Mesothelial cell of epicardium (in vitro differentiated cells): ENCODE measurements around the gene SUGP1. TPM values are rescaled to one million over a fixed set of nuclear protein-coding genes. Genes with fewer than 3 reads are reported as not detected.

Experiments
- DNase-seq, 2 experiments: peaks; one replicate each; pipeline ENCODE4 v3.0.0; 2021; ENCODE audit warnings: low spot score in 2 of 2; ENCODE audit not compliant: unreplicated experiment in 2 of 2
- H3K27ac Mint-ChIP-seq: 2 replicates; pipeline ENCODE4 v1.8.0; 2021; ENCODE audit warnings: mixed read lengths
- H3K27me3 Mint-ChIP-seq: 2 replicates; pipeline ENCODE4 v1.8.0; 2021; ENCODE audit warnings: low read depth, mixed read lengths
- H3K36me3 Mint-ChIP-seq: 2 replicates; pipeline ENCODE4 v1.8.0; 2021; ENCODE audit warnings: mixed read lengths
- H3K4me1 Mint-ChIP-seq: 2 replicates; pipeline ENCODE4 v1.8.0; 2021; ENCODE audit warnings: mixed read lengths
- H3K4me3 Mint-ChIP-seq: 2 replicates; pipeline ENCODE4 v1.8.0; 2021; ENCODE audit warnings: mild to moderate bottlenecking, moderate library complexity, mixed read lengths
- H3K9me3 Mint-ChIP-seq: 2 replicates; pipeline ENCODE4 v1.8.0; 2021; ENCODE audit warnings: mixed read lengths
- total RNA-seq: library from RNA; stranded (reverse); gene quantifications from 3 replicates; pipeline ENCODE4 v1.2.1, GENCODE V29; 2021
- TF ChIP-seq, protein P1 (sequence below): fragments of 200-600 bp; sonication (generic); IDR thresholded peaks from one replicate; pipeline ENCODE4 v1.5.0; 2021; ENCODE audit warnings: antibody characterized with exemption; ENCODE audit not compliant: unreplicated experiment

SUGP1 gene
- total RNA-seq, 1 donor from 2014 or later = 77.2 TPM

- no peak for DNase-seq
- TF ChIP-seq, protein P1, sequence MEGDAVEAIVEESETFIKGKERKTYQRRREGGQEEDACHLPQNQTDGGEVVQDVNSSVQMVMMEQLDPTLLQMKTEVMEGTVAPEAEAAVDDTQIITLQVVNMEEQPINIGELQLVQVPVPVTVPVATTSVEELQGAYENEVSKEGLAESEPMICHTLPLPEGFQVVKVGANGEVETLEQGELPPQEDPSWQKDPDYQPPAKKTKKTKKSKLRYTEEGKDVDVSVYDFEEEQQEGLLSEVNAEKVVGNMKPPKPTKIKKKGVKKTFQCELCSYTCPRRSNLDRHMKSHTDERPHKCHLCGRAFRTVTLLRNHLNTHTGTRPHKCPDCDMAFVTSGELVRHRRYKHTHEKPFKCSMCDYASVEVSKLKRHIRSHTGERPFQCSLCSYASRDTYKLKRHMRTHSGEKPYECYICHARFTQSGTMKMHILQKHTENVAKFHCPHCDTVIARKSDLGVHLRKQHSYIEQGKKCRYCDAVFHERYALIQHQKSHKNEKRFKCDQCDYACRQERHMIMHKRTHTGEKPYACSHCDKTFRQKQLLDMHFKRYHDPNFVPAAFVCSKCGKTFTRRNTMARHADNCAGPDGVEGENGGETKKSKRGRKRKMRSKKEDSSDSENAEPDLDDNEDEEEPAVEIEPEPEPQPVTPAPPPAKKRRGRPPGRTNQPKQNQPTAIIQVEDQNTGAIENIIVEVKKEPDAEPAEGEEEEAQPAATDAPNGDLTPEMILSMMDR = no peak
- H3K4me3 Mint-ChIP-seq = no peak overlapping the region
These were observed 14.1 kb downstream of the SUGP1 start for GRCh38 chr19:19306191-19306590.

DNA sequence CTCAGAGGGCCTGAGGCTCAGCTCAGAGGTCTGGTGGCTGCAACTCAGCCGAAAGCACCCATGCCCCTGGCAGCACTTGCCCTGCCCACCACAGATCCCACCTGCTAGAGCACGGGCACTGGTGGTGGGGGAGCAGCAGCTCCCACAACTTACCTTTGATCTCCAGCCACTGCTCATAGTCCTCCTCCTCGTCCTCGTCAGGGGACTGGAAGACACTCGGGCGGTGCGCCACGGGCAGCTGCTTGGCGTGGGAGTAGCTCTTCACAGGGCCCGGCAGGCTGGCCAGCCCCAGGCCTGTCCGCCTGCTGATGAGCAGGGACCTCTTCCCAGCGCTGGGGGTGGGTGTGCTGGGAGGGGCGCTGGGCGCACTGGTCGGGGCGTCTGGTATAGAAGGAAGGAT lies 14.6 kb downstream of the SUGP1 start:
- TF ChIP-seq, protein P1 = no peak
- no peak overlapping the region for H3K4me3 Mint-ChIP-seq

More at GRCh38 chr19:19306191-19306590, 14.1 kb downstream of the SUGP1 start:
- Mint-ChIP-seq H3K4me1 (no peaks in the 10 kb centered on the region), H3K36me3 (peaks cover 19% of the 10 kb centered on the region), H3K27me3 (no peaks in the 10 kb centered on the region), H3K27ac (no peak overlapping the region), H3K9me3 (no peaks in the 10 kb centered on the region)

GRCh38 chr19:19305066-19305465 lies 15.2 kb downstream of the SUGP1 start:
- H3K27me3 Mint-ChIP-seq = no peaks in the 10 kb centered on the region

More for the DNA sequence above, 14.6 kb downstream of the SUGP1 start:
- H3K27ac Mint-ChIP-seq = no peak overlapping the region
- H3K9me3 Mint-ChIP-seq = no peaks in the 10 kb centered on the region
- peaks cover 19% of the 10 kb centered on the region for H3K36me3 Mint-ChIP-seq
- DNase-seq = no peak
- no peaks in the 10 kb centered on the region for H3K27me3 Mint-ChIP-seq
- H3K4me1 Mint-ChIP-seq = no peaks in the 10 kb centered on the region

GRCh38 chr19:19304186-19304965 lies 15.9 kb downstream of the SUGP1 start:
- Mint-ChIP-seq H3K4me1 (no peaks in the 10 kb centered on the region), H3K9me3 (no peaks in the 10 kb centered on the region), H3K36me3 (peaks cover 13% of the 10 kb centered on the region), H3K27me3 (no peaks in the 10 kb centered on the region), H3K27ac (no peak overlapping the region), H3K4me3 (no peak overlapping the region)
- no peak for DNase-seq
- TF ChIP-seq, protein P1 = no peak

More at GRCh38 chr19:19305066-19305465, 15.2 kb downstream of the SUGP1 start:
- H3K4me1 Mint-ChIP-seq = no peaks in the 10 kb centered on the region
- H3K4me3 Mint-ChIP-seq = no peak overlapping the region
- no peak for DNase-seq
- H3K27ac Mint-ChIP-seq = no peak overlapping the region
- H3K9me3 Mint-ChIP-seq = no peaks in the 10 kb centered on the region
- TF ChIP-seq, protein P1 = no peak
- peaks cover 16% of the 10 kb centered on the region for H3K36me3 Mint-ChIP-seq

DNA sequence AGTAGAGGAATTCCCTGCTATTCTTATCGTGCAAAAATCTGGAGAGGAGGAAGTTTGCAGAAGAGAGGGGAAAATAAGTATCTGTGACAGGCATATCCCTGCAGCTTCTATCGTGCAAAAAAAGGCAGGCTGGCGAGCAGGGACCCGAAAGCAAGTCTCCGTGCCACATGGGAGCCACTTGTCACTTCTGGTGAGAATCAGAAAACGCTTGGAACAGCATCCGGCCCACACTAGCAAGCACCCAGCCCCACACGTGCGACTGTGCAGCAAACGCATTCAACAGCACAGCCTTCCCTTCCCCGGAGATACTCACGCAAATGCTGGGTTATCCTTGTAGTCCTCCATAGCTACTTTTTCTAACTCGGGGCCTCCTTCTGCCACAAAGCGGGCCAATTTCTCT lies 16.9 kb downstream of the SUGP1 start:
- H3K36me3 Mint-ChIP-seq = peaks cover 11% of the 10 kb centered on the region

More for the DNA sequence above, 16.9 kb downstream of the SUGP1 start:
- Mint-ChIP-seq H3K4me1 (no peaks in the 10 kb centered on the region), H3K9me3 (no peaks in the 10 kb centered on the region), H3K27me3 (no peaks in the 10 kb centered on the region), H3K27ac (no peak overlapping the region), H3K4me3 (no peak overlapping the region)
- TF ChIP-seq, protein P1 = no peak
- no peak for DNase-seq
